KMS-11 (cell line): ENCODE results near the gene DYDC2.

Source experiments
- H2AFZ ChIP-seq: fragments of 200-600 bp; sonication (generic); 2 replicates; pipeline ENCODE4 v1.6.1; 2016; ENCODE audit warnings: antibody characterized with exemption, mixed run types, low read depth
- H3K27ac ChIP-seq: fragments of 200-600 bp; sonication (generic); 2 replicates; pipeline ENCODE4 v1.6.1; 2016; ENCODE audit warnings: mild to moderate bottlenecking, mixed run types
- H3K27me3 ChIP-seq: fragments of 200-600 bp; sonication (generic); 2 replicates; pipeline ENCODE4 v1.6.1; 2017; ENCODE audit warnings: mild to moderate bottlenecking, low read depth, mixed run types, moderate library complexity; ENCODE audit not compliant: insufficient read depth
- H3K36me3 ChIP-seq: fragments of 200-600 bp; sonication (generic); 2 replicates; pipeline ENCODE4 v1.6.1; 2017; ENCODE audit warnings: mild to moderate bottlenecking, mixed run types; ENCODE audit not compliant: insufficient read depth
- H3K4me1 ChIP-seq: fragments of 200-600 bp; sonication (generic); 2 replicates; pipeline ENCODE4 v1.6.1; 2016; ENCODE audit warnings: mild to moderate bottlenecking, low read depth, mixed run types; ENCODE audit not compliant: poor library complexity, severe bottlenecking
- H3K4me2 ChIP-seq: fragments of 200-600 bp; sonication (generic); 2 replicates; pipeline ENCODE4 v1.7.0; 2016; ENCODE audit warnings: mild to moderate bottlenecking, mixed run types
- H3K4me3 ChIP-seq: fragments of 200-600 bp; sonication (generic); IDR thresholded peaks from 2 replicates; pipeline ENCODE4 v1.6.1; 2017; ENCODE audit warnings: low read depth, low read length, mixed read lengths; ENCODE audit not compliant: insufficient read depth
- H3K79me2 ChIP-seq: fragments of 200-600 bp; sonication (generic); 2 replicates; pipeline ENCODE4 v1.6.1; 2016; ENCODE audit warnings: low read depth, mixed run types; ENCODE audit not compliant: insufficient read depth
- H3K9ac ChIP-seq: fragments of 200-600 bp; sonication (generic); 2 replicates; pipeline ENCODE4 v1.6.1; 2016; ENCODE audit warnings: mild to moderate bottlenecking, mixed run types
- H4K20me1 ChIP-seq: fragments of 200-600 bp; sonication (generic); 2 replicates; pipeline ENCODE4 v1.6.1; 2016; ENCODE audit warnings: mild to moderate bottlenecking, mixed run types; ENCODE audit not compliant: insufficient read depth
- CTCF ChIP-seq: fragments of 200-600 bp; sonication (generic); conservative IDR thresholded peaks from 2 replicates; pipeline ENCODE4 v1.6.1; 2017; ENCODE audit warnings: low read depth, mild to moderate bottlenecking, antibody characterized with exemption, low read length, moderate library complexity, mixed read lengths

DYDC2 gene

GRCh38 chr10:80322711-80323110 lies 33.9 kb upstream of the DYDC2 start:
- no peak overlapping the region for H3K9ac ChIP-seq
- no peak for TF ChIP-seq CTCF
- H3K36me3 ChIP-seq: no peaks in the 10 kb centered on the region

GRCh38 chr10:80323311-80323710 lies 33.3 kb upstream of the DYDC2 start:
- Histone ChIP-seq H3K27me3 (no peaks in the 10 kb centered on the region), H3K4me3 (no peak overlapping the region), H3K4me2 (no peak overlapping the region), H3K4me1 (no peaks in the 10 kb centered on the region), H3K27ac (no peak overlapping the region), H4K20me1 (no peaks in the 10 kb centered on the region), H3K36me3 (no peaks in the 10 kb centered on the region), H3K9ac (no peak overlapping the region), H3K79me2 (no peaks in the 10 kb centered on the region), H2AFZ (no peak overlapping the region)
- TF ChIP-seq CTCF: no peak

More at GRCh38 chr10:80322711-80323110, 33.9 kb upstream of the DYDC2 start:
- Histone ChIP-seq H3K27me3 (no peaks in the 10 kb centered on the region), H3K79me2 (no peaks in the 10 kb centered on the region), H3K4me3 (no peak overlapping the region), H3K4me2 (no peak overlapping the region), H3K27ac (no peak overlapping the region), H3K4me1 (no peaks in the 10 kb centered on the region), H4K20me1 (no peaks in the 10 kb centered on the region), H2AFZ (no peak overlapping the region)

DNA sequence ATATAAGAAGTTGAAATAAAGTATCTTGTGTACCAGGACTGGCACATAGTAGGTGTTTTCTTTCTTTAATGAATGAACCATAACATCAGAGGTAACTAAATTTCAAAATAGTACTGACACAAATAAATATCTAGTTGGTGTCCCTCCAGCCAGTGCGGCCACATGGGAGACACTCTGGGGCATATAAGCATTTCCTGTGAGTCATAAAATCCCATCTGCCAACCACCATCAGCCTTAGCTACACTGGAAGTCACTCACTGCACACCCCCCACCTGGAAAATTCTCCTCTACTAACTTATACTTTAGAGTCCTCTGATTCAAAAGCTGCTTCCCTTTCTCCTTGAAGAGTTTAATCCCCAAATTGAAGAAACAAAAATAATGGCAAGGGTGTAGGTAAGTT lies 32.5 kb upstream of the DYDC2 start:
- TF ChIP-seq CTCF: no peak
- Histone ChIP-seq H3K27me3 (no peaks in the 10 kb centered on the region), H3K9ac (no peak overlapping the region), H3K27ac (no peak overlapping the region), H3K4me1 (no peaks in the 10 kb centered on the region), H3K36me3 (no peaks in the 10 kb centered on the region), H4K20me1 (no peaks in the 10 kb centered on the region), H3K4me2 (no peak overlapping the region), H2AFZ (no peak overlapping the region), H3K4me3 (no peak overlapping the region), H3K79me2 (no peaks in the 10 kb centered on the region)

DNA sequence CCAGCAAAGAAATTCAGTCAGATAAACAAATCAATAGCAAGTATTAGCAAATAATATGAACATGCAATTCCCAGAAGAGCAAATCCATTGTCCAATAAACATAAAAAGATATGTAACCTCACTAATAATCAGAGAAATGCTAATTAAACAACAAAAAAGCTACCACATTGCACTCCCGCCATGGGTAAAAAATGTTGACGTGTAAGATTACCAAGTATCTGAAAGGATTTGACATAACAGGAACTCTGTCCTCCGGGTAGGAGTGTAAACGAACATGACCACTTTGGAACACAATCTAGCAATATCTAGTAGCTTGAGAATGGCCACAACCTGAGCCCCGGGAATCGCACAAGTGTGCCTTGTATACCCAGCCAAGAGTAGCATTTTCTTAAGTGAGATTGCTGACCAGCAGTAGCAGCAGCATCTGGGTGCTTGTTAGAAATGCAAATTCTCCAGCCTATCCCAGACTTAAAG lies 31.7 kb upstream of the DYDC2 start:
- no peak overlapping the region for H3K9ac ChIP-seq
- no peaks in the 10 kb centered on the region for H3K27me3 ChIP-seq
- no peaks in the 10 kb centered on the region for H3K79me2 ChIP-seq
- H4K20me1 ChIP-seq: no peaks in the 10 kb centered on the region
- H3K27ac ChIP-seq: no peak overlapping the region
- no peak overlapping the region for H2AFZ ChIP-seq
- no peaks in the 10 kb centered on the region for H3K4me1 ChIP-seq
- TF ChIP-seq CTCF: no peak
- no peaks in the 10 kb centered on the region for H3K36me3 ChIP-seq
- no peak overlapping the region for H3K4me2 ChIP-seq
- H3K4me3 ChIP-seq: no peak overlapping the region
